ENCODE measurements around the gene NRAS. TPM values are rescaled to one million over a fixed set of nuclear protein-coding genes. Genes with fewer than 3 reads are reported as not detected.

The NRAS gene
- total and polyA plus RNA-seq, 2 experiments from 2014 or later: 30.0 to 31.9 TPM

- no peak for TF ChIP-seq CTCF (IDR thresholded peaks at IDR 0.05; ENCODE audit: low read depth, low read length)
- Histone ChIP-seq H3K9me3 (ENCODE audit: low read depth) (no peaks in the 10 kb centered on the region), H3K4me3 (no peak overlapping the region), H3K27me3 (no peaks in the 10 kb centered on the region), H3K4me1 (ENCODE audit: low read depth) (no peaks in the 10 kb centered on the region), H3K27ac (no peak overlapping the region), H3K36me3 (peaks cover 73% of the 10 kb centered on the region)
- no peak for DNase-seq (ENCODE audit: low read depth in 1 of 2, low spot score in 1 of 2)
These were observed 20.8 kb upstream of the NRAS start for GRCh38 chr1:114737314-114737849.

DNA sequence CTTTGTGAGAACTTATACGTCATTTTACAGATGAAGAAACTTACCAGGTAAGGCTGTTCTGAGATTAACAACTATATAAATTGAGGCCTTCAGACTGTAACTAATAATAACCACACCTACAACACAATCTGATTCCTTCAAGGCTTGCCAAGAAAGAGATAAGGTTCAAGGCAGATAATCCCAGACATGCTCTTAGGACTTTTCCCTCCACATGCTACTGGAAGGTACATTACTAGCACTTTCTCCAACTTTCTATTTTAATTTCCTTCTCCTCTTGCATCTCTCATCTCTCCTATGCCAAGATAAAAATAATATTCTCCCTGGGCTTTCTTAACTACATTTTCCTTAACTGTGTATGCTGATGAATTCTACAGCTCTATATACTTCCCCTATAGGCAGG is 18.9 kb upstream of the NRAS start:
- Histone ChIP-seq H3K36me3 (peaks cover 88% of the 10 kb centered on the region), H3K4me3 (no peak overlapping the region), H3K4me1 (ENCODE audit: low read depth) (no peaks in the 10 kb centered on the region), H3K9me3 (ENCODE audit: low read depth) (no peaks in the 10 kb centered on the region), H3K27ac (no peak overlapping the region), H3K27me3 (no peaks in the 10 kb centered on the region)
- no peak for TF ChIP-seq CTCF (IDR thresholded peaks at IDR 0.05; ENCODE audit: low read depth, low read length)
- no peak for DNase-seq (ENCODE audit: low read depth in 1 of 2, low spot score in 1 of 2)

- Histone ChIP-seq H3K4me3 (no peak overlapping the region), H3K4me1 (ENCODE audit: low read depth) (no peaks in the 10 kb centered on the region), H3K27ac (no peak overlapping the region), H3K27me3 (no peaks in the 10 kb centered on the region), H3K36me3 (peaks cover 95% of the 10 kb centered on the region), H3K9me3 (ENCODE audit: low read depth) (no peaks in the 10 kb centered on the region)
- no peak for TF ChIP-seq CTCF (IDR thresholded peaks at IDR 0.05; ENCODE audit: low read depth, low read length)
- peak in 1 of 2 donors; percentile 5 for DNase-seq (ENCODE audit: low read depth in 1 of 2, low spot score in 1 of 2)
These were observed 13.2 kb upstream of the NRAS start for GRCh38 chr1:114729782-114730181.

- no peaks in the 10 kb centered on the region for H3K9me3 ChIP-seq (ENCODE audit: low read depth)
- DNase-seq (ENCODE audit: low read depth in 1 of 2, low spot score in 1 of 2): no peak
- no peak overlapping the region for H3K27ac ChIP-seq
- peaks cover 5% of the 10 kb centered on the region for H3K4me1 ChIP-seq (ENCODE audit: low read depth)
- no peak for TF ChIP-seq CTCF (IDR thresholded peaks at IDR 0.05; ENCODE audit: low read depth, low read length)
- H3K36me3 ChIP-seq: peaks cover 93% of the 10 kb centered on the region
- no peaks in the 10 kb centered on the region for H3K27me3 ChIP-seq
- H3K4me3 ChIP-seq: no peak overlapping the region
These were observed 12.0 kb upstream of the NRAS start for GRCh38 chr1:114728553-114728952.

GRCh38 chr1:114725230-114725629 is 8.7 kb upstream of the NRAS start:
- Histone ChIP-seq H3K27ac (no peak overlapping the region), H3K36me3 (peaks cover 94% of the 10 kb centered on the region), H3K4me1 (ENCODE audit: low read depth) (peaks cover 5% of the 10 kb centered on the region), H3K9me3 (ENCODE audit: low read depth) (no peaks in the 10 kb centered on the region), H3K4me3 (no peak overlapping the region), H3K27me3 (no peaks in the 10 kb centered on the region)
- TF ChIP-seq CTCF (IDR thresholded peaks at IDR 0.05; ENCODE audit: low read depth, low read length): no peak
- DNase-seq (ENCODE audit: low read depth in 1 of 2, low spot score in 1 of 2): no peak

- Histone ChIP-seq H3K36me3 (peaks cover 96% of the 10 kb centered on the region), H3K9me3 (ENCODE audit: low read depth) (no peaks in the 10 kb centered on the region), H3K4me3 (no peak overlapping the region), H3K27me3 (no peaks in the 10 kb centered on the region), H3K27ac (peak overlapping the region; percentile 59), H3K4me1 (ENCODE audit: low read depth) (peaks cover 5% of the 10 kb centered on the region)
- TF ChIP-seq CTCF (IDR thresholded peaks at IDR 0.05; ENCODE audit: low read depth, low read length): no peak
- no peak for DNase-seq (ENCODE audit: low read depth in 1 of 2, low spot score in 1 of 2)
These were observed 7.3 kb upstream of the NRAS start for GRCh38 chr1:114723915-114724314.

All from cardiac muscle cell (in vitro differentiated cells and primary cell).